Measurements from ENCODE around the gene NOS1.

NOS1 gene

DNA sequence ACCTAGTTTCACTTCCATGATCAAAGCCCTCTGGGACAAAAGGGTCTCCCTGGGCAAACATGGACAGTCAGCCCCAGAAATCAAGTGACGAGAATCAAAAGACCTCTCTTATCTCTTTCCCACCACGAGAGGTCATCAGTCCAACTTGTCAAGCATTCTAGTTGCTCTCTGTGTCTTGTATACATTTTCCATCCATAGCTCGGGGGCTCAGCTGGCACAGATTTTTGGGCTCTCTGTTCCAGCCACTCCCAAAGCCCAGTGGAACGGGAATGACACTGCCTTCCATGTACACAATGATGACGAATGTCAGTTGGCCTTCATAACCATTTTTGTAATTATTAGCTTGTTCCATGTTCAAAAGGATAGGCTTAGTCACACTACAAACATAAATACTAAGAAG, 29.7 kb downstream of the NOS1 start:
- Histone ChIP-seq H3K27ac (no peak overlapping the region), H2AFZ (no peak overlapping the region), H3K9ac (no peak overlapping the region), H3K36me3 (ENCODE audit: control insufficient read depth, insufficient read depth, low read length) (no peaks in the 10 kb centered on the region), H3K4me3 (ENCODE audit: low read depth, low read length) (no peak overlapping the region), H3K27me3 (ENCODE audit: control insufficient read depth, insufficient read depth, low read length) (no peaks in the 10 kb centered on the region), H3K79me2 (no peaks in the 10 kb centered on the region), H3K9me3 (ENCODE audit: control insufficient read depth, low read length) (no peaks in the 10 kb centered on the region), H3K4me1 (no peaks in the 10 kb centered on the region), H3K4me2 (ENCODE audit: low read length) (no peak overlapping the region)
- TF ChIP-seq, protein P1, sequence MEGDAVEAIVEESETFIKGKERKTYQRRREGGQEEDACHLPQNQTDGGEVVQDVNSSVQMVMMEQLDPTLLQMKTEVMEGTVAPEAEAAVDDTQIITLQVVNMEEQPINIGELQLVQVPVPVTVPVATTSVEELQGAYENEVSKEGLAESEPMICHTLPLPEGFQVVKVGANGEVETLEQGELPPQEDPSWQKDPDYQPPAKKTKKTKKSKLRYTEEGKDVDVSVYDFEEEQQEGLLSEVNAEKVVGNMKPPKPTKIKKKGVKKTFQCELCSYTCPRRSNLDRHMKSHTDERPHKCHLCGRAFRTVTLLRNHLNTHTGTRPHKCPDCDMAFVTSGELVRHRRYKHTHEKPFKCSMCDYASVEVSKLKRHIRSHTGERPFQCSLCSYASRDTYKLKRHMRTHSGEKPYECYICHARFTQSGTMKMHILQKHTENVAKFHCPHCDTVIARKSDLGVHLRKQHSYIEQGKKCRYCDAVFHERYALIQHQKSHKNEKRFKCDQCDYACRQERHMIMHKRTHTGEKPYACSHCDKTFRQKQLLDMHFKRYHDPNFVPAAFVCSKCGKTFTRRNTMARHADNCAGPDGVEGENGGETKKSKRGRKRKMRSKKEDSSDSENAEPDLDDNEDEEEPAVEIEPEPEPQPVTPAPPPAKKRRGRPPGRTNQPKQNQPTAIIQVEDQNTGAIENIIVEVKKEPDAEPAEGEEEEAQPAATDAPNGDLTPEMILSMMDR (IDR thresholded peaks at IDR 0.05) = no peak

- Histone ChIP-seq H3K4me2 (ENCODE audit: low read length) (no peak overlapping the region), H3K4me3 (ENCODE audit: low read depth, low read length) (no peak overlapping the region), H3K4me1 (no peaks in the 10 kb centered on the region), H3K27me3 (ENCODE audit: control insufficient read depth, insufficient read depth, low read length) (no peaks in the 10 kb centered on the region), H3K27ac (no peak overlapping the region), H3K36me3 (ENCODE audit: control insufficient read depth, insufficient read depth, low read length) (no peaks in the 10 kb centered on the region), H2AFZ (no peak overlapping the region), H3K79me2 (no peaks in the 10 kb centered on the region), H3K9me3 (ENCODE audit: control insufficient read depth, low read length) (no peaks in the 10 kb centered on the region), H3K9ac (no peak overlapping the region)
- TF ChIP-seq, protein P1 (IDR thresholded peaks at IDR 0.05) = no peak
These were observed 30.8 kb downstream of the NOS1 start for GRCh38 chr12:117330441-117331113.

GRCh38 chr12:117329756-117330155, 31.7 kb downstream of the NOS1 start:
- no peaks in the 10 kb centered on the region for H3K36me3 ChIP-seq (ENCODE audit: control insufficient read depth, insufficient read depth, low read length)
- H3K4me1 ChIP-seq = no peaks in the 10 kb centered on the region
- H3K79me2 ChIP-seq = no peaks in the 10 kb centered on the region
- H3K27me3 ChIP-seq (ENCODE audit: control insufficient read depth, insufficient read depth, low read length) = no peaks in the 10 kb centered on the region
- H3K4me3 ChIP-seq (ENCODE audit: low read depth, low read length) = no peak overlapping the region
- H3K27ac ChIP-seq = no peak overlapping the region
- TF ChIP-seq, protein P1 (IDR thresholded peaks at IDR 0.05) = no peak
- no peak overlapping the region for H2AFZ ChIP-seq
- H3K9ac ChIP-seq = no peak overlapping the region
- no peak overlapping the region for H3K4me2 ChIP-seq (ENCODE audit: low read length)
- no peaks in the 10 kb centered on the region for H3K9me3 ChIP-seq (ENCODE audit: control insufficient read depth, low read length)

DNA sequence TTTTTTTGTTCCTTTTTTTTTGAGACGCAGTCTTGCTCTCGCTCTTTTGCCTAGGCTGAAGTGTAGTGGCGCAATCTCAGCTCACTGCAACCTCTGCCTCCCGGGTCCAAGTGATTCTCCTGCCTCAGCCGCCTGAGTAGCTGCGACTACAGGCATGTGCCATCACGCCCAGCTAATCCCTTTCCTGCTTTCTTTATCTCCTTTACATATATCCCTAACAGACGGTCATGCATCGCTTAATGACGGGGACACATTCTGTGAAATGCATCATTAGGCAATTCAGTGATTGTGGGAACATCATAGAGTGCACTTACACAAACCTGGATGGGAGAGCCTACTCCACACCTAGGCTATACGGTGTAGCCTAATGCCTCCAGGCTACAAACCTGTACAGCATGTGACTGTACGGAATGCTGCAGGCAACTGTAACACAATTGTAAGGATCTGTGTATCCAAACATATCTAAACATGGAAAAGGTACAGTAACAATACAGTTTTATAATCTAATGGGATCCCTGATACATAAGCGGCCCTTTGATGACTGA, 32.8 kb downstream of the NOS1 start:
- no peaks in the 10 kb centered on the region for H3K36me3 ChIP-seq (ENCODE audit: control insufficient read depth, insufficient read depth, low read length)
- H3K4me3 ChIP-seq (ENCODE audit: low read depth, low read length) = no peak overlapping the region
- H2AFZ ChIP-seq = no peak overlapping the region
- no peak overlapping the region for H3K9ac ChIP-seq
- no peak overlapping the region for H3K27ac ChIP-seq
- H3K4me2 ChIP-seq (ENCODE audit: low read length) = no peak overlapping the region
- H3K79me2 ChIP-seq = no peaks in the 10 kb centered on the region
- no peaks in the 10 kb centered on the region for H3K9me3 ChIP-seq (ENCODE audit: control insufficient read depth, low read length)
- no peaks in the 10 kb centered on the region for H3K27me3 ChIP-seq (ENCODE audit: control insufficient read depth, insufficient read depth, low read length)
- H3K4me1 ChIP-seq = no peaks in the 10 kb centered on the region
- TF ChIP-seq, protein P1 (IDR thresholded peaks at IDR 0.05) = no peak

GRCh38 chr12:117322428-117322827, 39.0 kb downstream of the NOS1 start:
- Histone ChIP-seq H3K9ac (no peak overlapping the region), H3K4me2 (ENCODE audit: low read length) (no peak overlapping the region), H3K79me2 (no peaks in the 10 kb centered on the region), H2AFZ (no peak overlapping the region), H3K27me3 (ENCODE audit: control insufficient read depth, insufficient read depth, low read length) (no peaks in the 10 kb centered on the region), H3K36me3 (ENCODE audit: control insufficient read depth, insufficient read depth, low read length) (no peaks in the 10 kb centered on the region), H3K4me3 (ENCODE audit: low read depth, low read length) (no peak overlapping the region), H3K27ac (no peak overlapping the region), H3K4me1 (no peaks in the 10 kb centered on the region), H3K9me3 (ENCODE audit: control insufficient read depth, low read length) (no peaks in the 10 kb centered on the region)
- TF ChIP-seq, protein P1 (IDR thresholded peaks at IDR 0.05) = no peak
